ENCODE measurements around the gene PHETA1.
"Not testable (repeated sequence)": the region's sequence is repeated elsewhere in the genome, so short reads cannot be mapped to it uniquely, and the experiment has no call there.

Gene PHETA1

DNA sequence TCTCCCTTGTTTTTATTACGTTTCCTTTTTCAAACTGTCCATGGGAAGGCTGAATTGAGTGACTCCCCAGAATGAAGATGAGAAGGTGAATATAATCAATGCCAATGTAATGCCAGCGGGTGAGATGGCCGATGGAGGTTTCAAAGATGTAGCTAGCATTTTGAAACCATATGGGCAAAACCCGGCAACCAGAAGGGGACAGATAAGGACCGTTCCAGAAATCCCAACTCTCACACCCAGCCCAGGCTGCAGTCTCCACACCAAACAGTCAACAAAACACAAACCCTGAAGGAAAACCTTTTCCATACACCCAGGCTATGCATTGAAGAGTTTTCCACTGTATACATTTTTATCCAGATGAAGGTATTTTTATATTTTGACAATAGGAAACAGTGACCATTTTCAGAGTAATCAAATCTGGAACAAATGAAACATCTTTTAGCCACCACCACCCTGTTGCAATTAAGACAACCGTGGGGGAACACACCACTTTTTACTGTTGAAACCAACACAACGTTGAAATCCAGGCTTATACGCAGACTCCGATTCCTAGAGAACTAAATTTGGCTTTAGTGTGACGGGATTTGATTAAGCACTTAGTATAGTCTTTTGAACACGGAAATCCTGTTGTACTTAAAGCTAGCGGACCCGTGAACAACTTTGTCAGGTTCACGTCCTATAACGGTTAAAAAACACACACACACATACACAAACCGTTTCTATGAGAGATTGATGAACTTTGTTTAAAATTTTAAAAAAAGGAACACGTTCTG is 19.0 kb downstream of the PHETA1 start:
- no peak for DNase-seq (ENCODE audit: low read depth)

GRCh38 chr12:111349101-111349747 is 19.7 kb downstream of the PHETA1 start:
- no peak for DNase-seq (ENCODE audit: low read depth)

GRCh38 chr12:111347891-111348644 is 20.8 kb downstream of the PHETA1 start:
- DNase-seq (ENCODE audit: low read depth): no peak

- no peak for DNase-seq (ENCODE audit: low read depth)
Observed at GRCh38 chr12:111344254-111344875, 24.5 kb downstream of the PHETA1 start.

DNA sequence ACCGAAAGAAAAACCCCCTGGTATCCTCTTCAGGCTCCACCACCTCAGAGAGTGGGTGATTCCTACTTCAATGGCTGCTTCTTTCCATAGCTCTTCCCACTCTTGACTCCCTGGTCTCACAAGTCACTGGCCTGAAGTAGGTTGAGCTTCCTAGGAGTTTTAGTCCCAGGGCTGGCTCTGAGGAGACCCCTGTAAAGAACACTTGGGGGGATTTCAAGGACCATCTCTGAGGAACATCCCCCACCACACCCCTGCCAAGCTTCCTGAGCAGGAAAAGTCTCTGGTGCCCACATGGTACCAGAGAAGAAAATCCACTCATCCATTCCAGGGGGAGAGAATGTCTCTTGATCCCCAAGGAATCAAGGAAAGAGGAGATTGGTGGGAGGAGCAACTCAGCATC is 25.7 kb downstream of the PHETA1 start:
- DNase-seq (ENCODE audit: low read depth): no peak

DNA sequence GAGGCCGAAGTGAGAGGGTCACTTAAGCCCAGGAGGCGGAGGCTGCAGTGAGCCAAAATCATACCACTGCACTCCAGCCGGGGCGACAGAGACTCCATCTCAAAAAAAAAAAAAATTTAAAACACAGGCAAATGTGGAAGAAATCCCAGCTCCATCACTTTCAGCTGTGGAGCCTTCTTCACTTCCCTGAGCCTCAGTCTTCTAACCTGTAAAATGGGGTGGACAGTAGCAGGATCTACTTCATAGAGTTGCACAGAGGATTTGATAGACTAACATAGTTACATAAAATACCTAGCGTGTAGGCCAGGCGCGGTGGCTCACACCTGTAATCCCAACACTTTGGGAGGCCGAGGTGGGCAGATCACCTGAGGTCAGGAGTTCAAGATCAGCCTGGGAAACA is 26.5 kb downstream of the PHETA1 start:
- DNase-seq (ENCODE audit: low read depth): no peak

DNA sequence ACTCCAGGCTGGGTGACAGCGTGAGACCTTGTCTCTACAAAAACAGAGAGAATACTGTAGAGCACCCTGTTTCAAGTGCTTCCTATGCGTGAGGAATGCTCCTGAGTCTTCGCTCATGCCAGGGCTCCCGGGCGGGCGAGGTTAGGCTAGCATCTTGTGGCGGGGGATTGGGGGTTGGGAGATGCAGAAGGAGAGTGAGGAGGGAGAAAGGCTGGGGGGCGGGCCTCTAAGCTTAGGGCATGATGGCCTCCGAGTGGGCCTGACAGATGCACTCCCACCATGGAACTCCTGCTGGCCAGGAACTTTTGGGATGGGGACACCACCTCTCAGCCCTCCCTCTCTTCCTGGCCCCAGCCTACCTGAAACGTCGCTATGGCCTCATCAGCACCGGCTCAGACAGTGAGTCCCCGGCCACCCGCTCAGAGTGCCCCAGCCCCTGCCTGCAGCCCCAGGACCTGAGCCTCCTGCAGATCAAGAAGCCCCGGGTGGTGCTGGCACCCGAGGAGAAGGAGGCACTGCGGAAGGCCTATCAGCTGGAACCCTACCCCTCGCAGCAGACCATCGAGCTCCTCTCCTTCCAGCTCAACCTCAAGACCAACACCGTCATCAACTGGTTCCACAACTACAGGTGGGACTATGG is 27.3 kb downstream of the PHETA1 start:
- no peak for DNase-seq (ENCODE audit: low read depth)

GRCh38 chr12:111340680-111341079 is 28.2 kb downstream of the PHETA1 start:
- DNase-seq (ENCODE audit: low read depth): not testable (repeated sequence)

- no peak for DNase-seq (ENCODE audit: low read depth)
Observed at GRCh38 chr12:111340231-111340630, 28.7 kb downstream of the PHETA1 start.

- no peak for DNase-seq (ENCODE audit: low read depth)
Observed at GRCh38 chr12:111339321-111339938, 29.5 kb downstream of the PHETA1 start.

DNA sequence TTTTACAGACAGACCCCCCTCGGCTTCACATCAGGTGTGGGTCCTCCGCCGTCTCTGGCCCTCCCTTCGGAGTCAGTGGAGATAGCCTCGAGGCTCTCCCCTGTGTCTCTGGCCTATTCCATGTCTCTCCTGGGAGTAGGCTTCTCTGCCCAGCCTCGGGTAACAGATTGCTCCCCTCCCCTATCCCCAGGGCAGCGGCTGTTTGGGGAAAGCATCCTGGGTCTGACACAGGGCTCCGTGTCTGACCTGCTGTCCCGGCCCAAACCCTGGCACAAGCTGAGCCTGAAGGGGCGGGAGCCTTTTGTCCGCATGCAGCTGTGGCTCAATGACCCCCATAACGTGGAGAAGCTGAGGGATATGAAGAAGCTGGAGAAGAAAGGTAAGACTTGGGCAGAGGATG is 30.8 kb downstream of the PHETA1 start:
- DNase-seq (ENCODE audit: low read depth): no peak

DNA sequence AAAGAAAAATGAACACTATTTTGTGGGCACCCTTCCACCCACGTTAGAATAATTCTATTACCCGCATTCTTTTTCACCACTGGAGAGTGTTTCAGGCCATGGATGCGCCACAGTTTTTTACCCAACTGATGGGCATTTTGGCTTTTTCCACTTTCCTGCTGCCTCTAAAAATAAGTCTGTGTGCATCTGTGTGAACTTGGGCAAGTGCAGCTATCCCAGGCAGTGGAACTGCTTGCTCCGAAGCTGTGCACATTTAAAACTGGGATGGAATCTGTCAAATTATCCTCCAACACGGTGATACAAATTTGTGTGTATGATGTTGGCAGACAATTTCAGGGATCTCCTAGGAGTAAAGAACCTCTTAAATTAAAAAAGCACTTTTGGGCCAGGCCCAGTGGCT is 31.5 kb downstream of the PHETA1 start:
- no peak for DNase-seq (ENCODE audit: low read depth)

DNA sequence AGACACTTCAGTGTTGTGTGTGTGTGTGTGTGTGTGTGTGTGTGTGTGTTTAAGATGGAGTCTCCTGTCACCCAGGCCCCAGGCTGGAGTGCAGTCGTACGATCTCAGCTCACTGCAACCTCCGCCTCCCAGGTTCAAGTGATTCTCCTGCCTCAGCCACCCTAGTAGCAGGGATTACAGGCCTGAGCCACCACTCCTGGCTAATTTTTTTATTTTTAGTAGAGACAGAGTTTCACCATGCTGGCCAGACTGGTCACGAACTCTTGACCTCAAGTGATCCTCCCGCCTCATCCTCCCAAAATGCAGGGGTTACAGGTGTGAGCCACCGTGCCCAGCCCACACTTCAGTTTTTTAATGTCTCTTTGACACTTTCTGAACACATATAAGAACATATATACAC is 32.5 kb downstream of the PHETA1 start:
- DNase-seq (ENCODE audit: low read depth): not testable (repeated sequence)

- no peak for DNase-seq (ENCODE audit: low read depth)
Observed at GRCh38 chr12:111335811-111336210, 33.1 kb downstream of the PHETA1 start.

DNA sequence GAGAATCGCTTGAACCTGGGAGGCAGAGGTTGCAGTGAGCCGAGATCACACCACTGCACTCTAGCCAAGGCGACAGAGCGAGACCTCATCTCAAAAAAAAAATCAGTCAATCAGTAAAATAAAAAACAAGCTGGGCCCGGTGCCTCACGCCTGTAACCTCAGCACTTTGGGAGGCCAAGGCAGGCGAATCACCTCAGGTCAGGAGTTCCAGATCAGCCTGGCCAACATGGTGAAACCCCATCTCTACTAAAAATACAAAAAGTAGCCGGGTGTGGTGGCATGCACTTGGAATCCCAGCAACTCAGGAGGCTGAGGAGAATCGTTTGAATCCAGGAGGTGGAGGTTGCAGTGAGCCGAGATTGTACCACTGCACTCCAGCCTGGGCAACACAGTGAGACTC is 33.6 kb downstream of the PHETA1 start:
- DNase-seq (ENCODE audit: low read depth): not testable (repeated sequence)

GRCh38 chr12:111334393-111334915 is 34.4 kb downstream of the PHETA1 start:
- DNase-seq (ENCODE audit: low read depth): no peak

- peak; percentile 17 for DNase-seq (ENCODE audit: low read depth)
Observed at GRCh38 chr12:111330800-111331752, 37.8 kb downstream of the PHETA1 start.

GRCh38 chr12:111328138-111328537 is 40.8 kb downstream of the PHETA1 start:
- no peak for DNase-seq (ENCODE audit: low read depth)

GRCh38 chr12:111327474-111327873 is 41.4 kb downstream of the PHETA1 start:
- DNase-seq (ENCODE audit: low read depth): no peak
